ENCODE data around the gene GNL3L. TPM values are rescaled to one million over a fixed set of nuclear protein-coding genes. Genes with fewer than 3 reads are reported as not detected.

Gene GNL3L
- total and polyA plus RNA-seq, 2 experiments from 2014 or later = 10.3 to 31.5 TPM

DNA sequence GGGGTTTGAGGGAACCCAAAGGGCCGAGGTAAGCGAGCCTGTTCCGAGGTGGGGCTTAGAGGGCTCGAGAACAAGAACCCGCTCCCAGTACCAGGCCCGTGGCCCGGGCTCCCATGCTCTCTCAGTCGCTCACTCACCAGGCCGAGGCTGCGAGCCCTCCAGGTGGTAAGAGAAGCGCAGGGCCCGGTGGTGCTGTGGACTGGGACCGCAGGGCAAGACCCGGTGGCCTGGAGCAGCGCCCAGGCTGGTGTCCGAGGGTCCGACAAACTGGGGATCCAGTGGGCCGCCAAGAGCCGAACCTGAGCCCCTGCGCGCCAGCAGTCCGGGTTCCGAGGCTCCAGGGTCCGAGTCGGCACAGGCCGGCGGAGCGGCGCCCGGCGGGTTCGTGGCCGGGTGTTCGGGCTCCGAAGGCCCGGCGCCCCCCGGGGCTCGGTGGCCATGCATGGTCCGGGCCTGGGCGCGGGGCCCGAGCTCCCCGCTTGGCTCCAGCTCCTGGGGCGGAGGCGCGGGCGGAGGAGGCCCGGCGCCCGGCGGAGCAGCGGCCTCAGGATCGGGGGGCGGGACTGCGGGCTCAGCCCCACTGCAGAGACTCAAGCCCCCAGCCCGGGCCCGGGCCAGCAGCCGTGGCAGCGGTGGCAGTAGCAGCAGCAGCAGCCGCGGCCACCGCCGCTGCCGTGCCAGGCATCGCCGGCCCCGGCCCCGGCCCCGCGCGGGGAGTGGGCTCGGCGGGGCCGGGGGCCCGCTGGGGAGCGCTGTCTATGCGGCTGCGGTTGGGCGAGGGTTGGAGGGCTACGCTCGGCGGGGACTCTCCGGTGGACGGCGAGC, 34.8 kb upstream of the GNL3L start:
- Histone ChIP-seq H2AFZ (peak overlapping the region; percentile 66), H3K79me2 (peaks cover 46% of the 10 kb centered on the region), H3K4me1 (ENCODE audit: insufficient read depth) (peaks cover 6% of the 10 kb centered on the region), H3K9me3 (ENCODE audit: low read depth) (no peaks in the 10 kb centered on the region), H3K27ac (peak overlapping the region; percentile 80), H3K9me2 (replicated peaks; ENCODE audit: insufficient read depth) (no peaks in the 10 kb centered on the region), H3K27me3 (no peaks in the 10 kb centered on the region), H3K4me2 (peak overlapping the region; percentile 80), H3K4me3 (peak overlapping the region; percentile 61), H4K20me1 (ENCODE audit: insufficient read depth, poor library complexity, severe bottlenecking) (no peaks in the 10 kb centered on the region), H3K36me3 (replicated peaks; ENCODE audit: insufficient read depth, low read depth) (no peaks in the 10 kb centered on the region)
- 36% methylated on average over 53 of the region's 86 CpGs for WGBS (ENCODE audit: low lambda C conversion rate, missing lambda C conversion rate)
- TF ChIP-seq CTCF (IDR thresholded peaks at IDR 0.05; ENCODE audit: poor library complexity) (no peak), EZH2 (IDR thresholded peaks at IDR 0.05; ENCODE audit: borderline replicate concordance) (no peak), EZH2phosphoT487 (IDR thresholded peaks at IDR 0.05; ENCODE audit: low read depth, severe bottlenecking, unreplicated experiment) (no peak)
- DNase-seq (ENCODE audit: low spot score) = peak; percentile 45

DNA sequence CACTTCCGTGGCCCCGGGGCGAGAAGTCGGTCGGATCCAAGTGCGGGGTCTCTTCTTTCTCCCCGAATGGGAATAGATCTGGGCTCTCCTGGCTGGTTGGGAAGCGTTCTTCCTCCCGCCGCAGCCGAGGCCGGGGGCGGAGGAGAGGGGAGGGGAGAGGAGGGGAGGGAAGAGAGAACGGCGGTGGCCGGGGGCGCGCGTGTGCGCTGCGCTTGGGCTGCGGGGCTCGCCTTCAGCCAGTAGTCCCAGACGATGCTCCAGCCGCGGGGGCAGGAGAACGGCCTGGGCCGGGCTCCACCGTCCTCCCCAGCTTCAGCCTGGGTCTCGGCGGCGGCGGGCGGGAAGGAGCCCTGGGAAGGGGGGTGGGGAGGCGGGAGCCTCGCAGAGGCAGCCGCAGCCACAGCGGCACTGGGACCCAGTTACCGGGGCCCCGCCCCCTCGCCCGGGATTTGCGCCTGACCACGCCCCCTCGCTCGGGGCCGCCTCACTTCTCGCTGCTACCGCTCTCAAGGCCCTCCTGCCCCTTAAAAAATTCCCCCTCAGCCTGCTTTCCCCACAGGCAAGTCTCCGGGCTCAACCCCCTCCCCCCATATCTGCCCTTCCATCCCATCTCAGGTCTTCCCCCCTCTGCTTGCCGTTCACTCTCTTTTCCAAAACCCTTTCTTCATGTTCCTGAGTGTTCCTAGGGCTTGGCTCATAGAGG, 34.1 kb upstream of the GNL3L start, which contains the start of gene FGD1:
FGD1 (minus strand) TSS at position 421 of the 703 bp plus-strand sequence. CDS start 802 bp downstream, outside the sequence.
- peak within 1 kb of the TSS; percentile 80 for H3K4me2 ChIP-seq
- peak within 1 kb of the TSS; percentile 80 for H3K27ac ChIP-seq
- H4K20me1 ChIP-seq (ENCODE audit: insufficient read depth, poor library complexity, severe bottlenecking) = no peaks in the 10 kb centered on the region
- H3K9me3 ChIP-seq (ENCODE audit: low read depth) = no peaks in the 10 kb centered on the region
- H3K79me2 ChIP-seq = peaks cover 38% of the 10 kb centered on the region
- peak within 1 kb of the TSS; percentile 66 for H2AFZ ChIP-seq
- peaks cover 6% of the 10 kb centered on the region for H3K4me1 ChIP-seq (ENCODE audit: insufficient read depth)
- no peaks in the 10 kb centered on the region for H3K36me3 ChIP-seq (replicated peaks; ENCODE audit: insufficient read depth, low read depth)
- DNase-seq (ENCODE audit: low spot score) = peak; percentile 83
- no peaks in the 10 kb centered on the region for H3K27me3 ChIP-seq
- no peak for TF ChIP-seq EZH2phosphoT487 (IDR thresholded peaks at IDR 0.05; ENCODE audit: low read depth, severe bottlenecking, unreplicated experiment)
- no peak for TF ChIP-seq CTCF (IDR thresholded peaks at IDR 0.05; ENCODE audit: poor library complexity)
- no peak for TF ChIP-seq EZH2 (IDR thresholded peaks at IDR 0.05; ENCODE audit: borderline replicate concordance)
- no peaks in the 10 kb centered on the region for H3K9me2 ChIP-seq (replicated peaks; ENCODE audit: insufficient read depth)
- 46% methylated on average over 9 of the region's 51 CpGs for WGBS (ENCODE audit: low lambda C conversion rate, missing lambda C conversion rate)
- H3K4me3 ChIP-seq = peak within 1 kb of the TSS; percentile 61

- Histone ChIP-seq H3K4me2 (peak overlapping the region; percentile 80), H4K20me1 (ENCODE audit: insufficient read depth, poor library complexity, severe bottlenecking) (no peaks in the 10 kb centered on the region), H3K27ac (peak overlapping the region; percentile 80), H2AFZ (peak overlapping the region; percentile 17), H3K79me2 (peaks cover 33% of the 10 kb centered on the region), H3K9me3 (ENCODE audit: low read depth) (no peaks in the 10 kb centered on the region), H3K9me2 (replicated peaks; ENCODE audit: insufficient read depth) (no peaks in the 10 kb centered on the region), H3K36me3 (replicated peaks; ENCODE audit: insufficient read depth, low read depth) (no peaks in the 10 kb centered on the region), H3K4me3 (peak overlapping the region; percentile 61), H3K4me1 (ENCODE audit: insufficient read depth) (peaks cover 6% of the 10 kb centered on the region), H3K27me3 (no peaks in the 10 kb centered on the region)
- no peak for TF ChIP-seq EZH2phosphoT487 (IDR thresholded peaks at IDR 0.05; ENCODE audit: low read depth, severe bottlenecking, unreplicated experiment)
- TF ChIP-seq CTCF (IDR thresholded peaks at IDR 0.05; ENCODE audit: poor library complexity) = no peak
- no peak for TF ChIP-seq EZH2 (IDR thresholded peaks at IDR 0.05; ENCODE audit: borderline replicate concordance)
- no peak for DNase-seq (ENCODE audit: low spot score)
- WGBS (ENCODE audit: low lambda C conversion rate, missing lambda C conversion rate) = 62% methylated on average over 5 of the region's 5 CpGs
These were observed 33.5 kb upstream of the GNL3L start for GRCh38 chrX:54496517-54496852.

Data from hepatocyte (in vitro differentiated cells).